ES-I3 (cell line): ENCODE results near the gene KCNV2.

ENCODE experiments used
- H3K36me3 ChIP-seq: 2 replicates; pipeline ENCODE4 v1.6.1; 2013; ENCODE audit warnings: mild to moderate bottlenecking, low read length, control low read depth, moderate library complexity; ENCODE audit not compliant: insufficient read depth
- H3K4me1 ChIP-seq: 2 replicates; pipeline ENCODE4 v1.6.1; 2013; ENCODE audit warnings: mild to moderate bottlenecking, control low read depth, low read length; ENCODE audit not compliant: insufficient read depth
- H3K9ac ChIP-seq: 2 replicates; pipeline ENCODE4 v1.6.1; 2013; ENCODE audit warnings: low read depth, mild to moderate bottlenecking, low read length, moderate library complexity
- H3K9me3 ChIP-seq: 2 replicates; pipeline ENCODE4 v1.6.1; 2013; ENCODE audit warnings: mild to moderate bottlenecking, low read length, moderate library complexity; ENCODE audit not compliant: control insufficient read depth, insufficient read depth

The KCNV2 gene

GRCh38 chr9:2717385-2717784, at the start of gene KCNV2:
KCNV2 (plus strand) TSS chr9:2717510; CDS start chr9:2717740, 230 bp downstream.
- H3K36me3 ChIP-seq = no peaks in the 10 kb centered on the region
- H3K9ac ChIP-seq = no peak within 1 kb of the TSS
- H3K4me1 ChIP-seq = no peaks in the 10 kb centered on the region
- no peaks in the 10 kb centered on the region; the same call in 1 of the 2 replicates for H3K9me3 ChIP-seq

- peaks cover 5% of the 10 kb centered on the region; the same call in 1 of the 2 replicates for H3K4me1 ChIP-seq
- no peaks in the 10 kb centered on the region for H3K36me3 ChIP-seq
- no peak overlapping the region for H3K9ac ChIP-seq
- no peaks in the 10 kb centered on the region for H3K9me3 ChIP-seq
These were observed 44.1 kb upstream of the KCNV2 start for GRCh38 chr9:2673161-2673560.

GRCh38 chr9:2674141-2674824, 43.0 kb upstream of the KCNV2 start:
- Histone ChIP-seq H3K36me3 (no peaks in the 10 kb centered on the region), H3K9ac (no peak overlapping the region), H3K9me3 (no peaks in the 10 kb centered on the region), H3K4me1 (peaks cover 8% of the 10 kb centered on the region; the same call in 1 of the 2 replicates)

GRCh38 chr9:2675834-2676233, 41.5 kb upstream of the KCNV2 start:
- Histone ChIP-seq H3K9me3 (no peaks in the 10 kb centered on the region), H3K4me1 (peaks cover 8% of the 10 kb centered on the region; the same call in 1 of the 2 replicates)

GRCh38 chr9:2676466-2676865, 40.8 kb upstream of the KCNV2 start:
- Histone ChIP-seq H3K36me3 (no peaks in the 10 kb centered on the region), H3K9ac (no peak overlapping the region), H3K4me1 (peaks cover 8% of the 10 kb centered on the region; the same call in 1 of the 2 replicates), H3K9me3 (no peaks in the 10 kb centered on the region)

More at GRCh38 chr9:2675834-2676233, 41.5 kb upstream of the KCNV2 start:
- no peak overlapping the region for H3K9ac ChIP-seq
- no peaks in the 10 kb centered on the region for H3K36me3 ChIP-seq

GRCh38 chr9:2677915-2678889, 39.1 kb upstream of the KCNV2 start:
- H3K9me3 ChIP-seq = no peaks in the 10 kb centered on the region
- no peak overlapping the region for H3K9ac ChIP-seq
- no peaks in the 10 kb centered on the region for H3K36me3 ChIP-seq
- H3K4me1 ChIP-seq = peaks cover 8% of the 10 kb centered on the region; the same call in 1 of the 2 replicates

GRCh38 chr9:2679011-2679410, 38.3 kb upstream of the KCNV2 start:
- no peaks in the 10 kb centered on the region for H3K36me3 ChIP-seq
- H3K9ac ChIP-seq = no peak overlapping the region
- no peaks in the 10 kb centered on the region for H3K9me3 ChIP-seq
- peaks cover 8% of the 10 kb centered on the region; the same call in 1 of the 2 replicates for H3K4me1 ChIP-seq

- Histone ChIP-seq H3K9me3 (no peaks in the 10 kb centered on the region), H3K36me3 (no peaks in the 10 kb centered on the region), H3K9ac (no peak overlapping the region), H3K4me1 (peaks cover 11% of the 10 kb centered on the region; the same call in 1 of the 2 replicates)
These were observed 35.3 kb upstream of the KCNV2 start for GRCh38 chr9:2681981-2682380.

- Histone ChIP-seq H3K36me3 (peaks cover 3% of the 10 kb centered on the region), H3K9ac (no peak overlapping the region), H3K9me3 (no peaks in the 10 kb centered on the region), H3K4me1 (peaks cover 4% of the 10 kb centered on the region; the same call in 1 of the 2 replicates)
These were observed 30.4 kb upstream of the KCNV2 start for GRCh38 chr9:2686911-2687310.

GRCh38 chr9:2688636-2689035, 28.7 kb upstream of the KCNV2 start:
- peaks cover 3% of the 10 kb centered on the region for H3K36me3 ChIP-seq
- H3K9ac ChIP-seq = no peak overlapping the region
- H3K4me1 ChIP-seq = peaks cover 4% of the 10 kb centered on the region; the same call in 1 of the 2 replicates
- no peaks in the 10 kb centered on the region for H3K9me3 ChIP-seq

GRCh38 chr9:2691212-2691611, 26.1 kb upstream of the KCNV2 start:
- Histone ChIP-seq H3K9ac (no peak overlapping the region), H3K4me1 (peaks cover 4% of the 10 kb centered on the region; the same call in 1 of the 2 replicates), H3K36me3 (peaks cover 3% of the 10 kb centered on the region), H3K9me3 (no peaks in the 10 kb centered on the region)

- H3K4me1 ChIP-seq = peaks cover 4% of the 10 kb centered on the region; the same call in 1 of the 2 replicates
- H3K9me3 ChIP-seq = no peaks in the 10 kb centered on the region
- peaks cover 3% of the 10 kb centered on the region for H3K36me3 ChIP-seq
- no peak overlapping the region for H3K9ac ChIP-seq
These were observed 25.7 kb upstream of the KCNV2 start for GRCh38 chr9:2691626-2692025.

GRCh38 chr9:2693056-2693455, 24.3 kb upstream of the KCNV2 start:
- H3K36me3 ChIP-seq = peaks cover 3% of the 10 kb centered on the region
- no peaks in the 10 kb centered on the region for H3K9me3 ChIP-seq
- H3K9ac ChIP-seq = no peak overlapping the region
- H3K4me1 ChIP-seq = no peaks in the 10 kb centered on the region

- Histone ChIP-seq H3K4me1 (peaks cover 16% of the 10 kb centered on the region), H3K9ac (no peak overlapping the region), H3K9me3 (no peaks in the 10 kb centered on the region), H3K36me3 (no peaks in the 10 kb centered on the region)
These were observed 19.8 kb upstream of the KCNV2 start for GRCh38 chr9:2697492-2697891.
